Measurements from ENCODE around the gene NRF1. TPM values are rescaled to one million over a fixed set of nuclear protein-coding genes. Genes with fewer than 3 reads are reported as not detected.

NRF1 gene
- total RNA-seq, 1 experiment from 2014 or later: 19.3 TPM

DNA sequence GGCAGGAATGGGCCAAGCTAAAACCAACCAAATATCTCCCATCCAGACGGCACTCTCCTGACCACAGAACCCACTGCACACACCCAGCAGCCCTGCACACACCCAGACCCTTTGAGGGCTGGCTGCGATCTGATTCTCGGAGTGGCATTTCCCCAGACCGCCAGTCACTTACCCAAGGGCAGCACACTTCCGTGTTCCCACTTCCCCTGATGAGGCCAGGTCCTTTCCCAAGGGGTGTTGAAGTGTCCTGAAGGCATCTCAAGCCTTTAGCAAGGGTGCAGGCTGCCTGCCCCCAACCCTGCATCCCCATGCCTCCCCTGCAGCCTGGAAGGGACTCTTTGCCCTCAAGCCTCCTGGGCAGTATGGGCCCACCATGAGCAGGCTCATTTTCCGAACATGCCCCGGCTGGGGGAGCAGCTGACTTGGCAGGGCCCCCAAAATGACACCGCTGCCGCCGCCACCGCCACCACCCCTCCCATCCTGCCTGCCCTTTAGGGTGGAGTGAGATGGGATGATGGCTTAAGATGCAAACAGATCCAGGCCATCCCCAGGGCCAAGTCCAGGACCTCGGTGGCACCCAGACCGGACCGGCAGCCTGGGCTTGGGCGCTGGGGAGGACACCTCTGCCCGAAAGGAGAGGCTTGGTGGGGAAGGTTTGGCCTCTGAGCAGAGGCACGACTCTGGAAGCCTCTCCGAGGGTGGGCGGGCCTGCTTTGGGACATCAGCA lies 159.8 kb downstream of the NRF1 start:
- Histone ChIP-seq H4K91ac (ENCODE audit: insufficient read length, low read depth, low read length) (no peak overlapping the region), H2BK12ac (ENCODE audit: insufficient read length, low read depth, low read length) (no peak overlapping the region), H3K79me2 (ENCODE audit: insufficient read depth, low read length) (no peaks in the 10 kb centered on the region; the same call in 1 of the 2 replicates), H2AK5ac (ENCODE audit: insufficient read length, low read length) (no peak overlapping the region), H3K56ac (ENCODE audit: insufficient read length, low read depth, low read length) (no peak overlapping the region), H3K9ac (ENCODE audit: extremely low read depth, insufficient read length, low read length) (no peak overlapping the region), H3K4me1 (ENCODE audit: insufficient read depth, low read length) (peaks cover 19% of the 10 kb centered on the region; the same call in 1 of the 2 replicates), H3K14ac (ENCODE audit: insufficient read depth, low read length) (no peak overlapping the region), H4K5ac (ENCODE audit: insufficient read length, low read depth, low read length) (no peak overlapping the region), H3K27me3 (ENCODE audit: insufficient read depth, low read length) (peaks cover 3% of the 10 kb centered on the region; the same call in 1 of the 2 replicates), H4K8ac (replicated peaks; ENCODE audit: insufficient read length, low read depth, low read length) (no peak overlapping the region), H3K4me2 (ENCODE audit: insufficient read depth, insufficient read length, low read length) (no peak overlapping the region), H2AFZ (ENCODE audit: low read length) (no peak overlapping the region), H3K9me3 (ENCODE audit: control insufficient read depth, low read depth, low read length) (no peaks in the 10 kb centered on the region), H3K27ac (ENCODE audit: insufficient read length, low read depth, low read length) (no peak overlapping the region), H3K18ac (ENCODE audit: insufficient read length, low read depth, low read length) (no peak overlapping the region), H3T11ph (ENCODE audit: low read length) (no peak overlapping the region), H3K79me1 (ENCODE audit: insufficient read depth, low read depth, low read length, poor library complexity, severe bottlenecking) (no peaks in the 10 kb centered on the region), H3K23ac (ENCODE audit: insufficient read length, low read depth, low read length) (no peak overlapping the region), H2BK20ac (ENCODE audit: low read depth, low read length, poor library complexity, severe bottlenecking) (no peak overlapping the region), H4K20me1 (ENCODE audit: control insufficient read depth, insufficient read depth, insufficient read length) (no peaks in the 10 kb centered on the region), H3K23me2 (ENCODE audit: insufficient read length, low read depth, low read length, poor library complexity, severe bottlenecking) (peaks cover 10% of the 10 kb centered on the region), H2BK5ac (ENCODE audit: insufficient read length, low read length) (no peak overlapping the region), H3K4ac (ENCODE audit: low read depth, low read length) (no peak overlapping the region), H2BK120ac (ENCODE audit: low read depth, low read length, poor library complexity, severe bottlenecking) (no peak overlapping the region), H2BK15ac (ENCODE audit: low read depth, low read length) (no peak overlapping the region)
- Mint-ChIP-seq H3K4me3 (no peak overlapping the region), H3K27ac (peak overlapping the region in 1 of 3 experiments; percentile 35; a peak in 1 of 7 replicates), H3K4me1 (peaks cover 58 to 70% of the 10 kb centered on the region in 2 experiments), H3K9me3 (no peaks in the 10 kb centered on the region), H3K36me3 (ENCODE audit: insufficient read depth in 1 of 3, low read depth in 3 of 3) (peaks cover 0 to 19% (median 9%) of the 10 kb centered on the region in 3 experiments; a peak in 3 of 7 replicates), H3K27me3 (ENCODE audit: low read depth) (peaks cover 34% of the 10 kb centered on the region)
- no peak for DNase-seq
- TF ChIP-seq, protein P1, sequence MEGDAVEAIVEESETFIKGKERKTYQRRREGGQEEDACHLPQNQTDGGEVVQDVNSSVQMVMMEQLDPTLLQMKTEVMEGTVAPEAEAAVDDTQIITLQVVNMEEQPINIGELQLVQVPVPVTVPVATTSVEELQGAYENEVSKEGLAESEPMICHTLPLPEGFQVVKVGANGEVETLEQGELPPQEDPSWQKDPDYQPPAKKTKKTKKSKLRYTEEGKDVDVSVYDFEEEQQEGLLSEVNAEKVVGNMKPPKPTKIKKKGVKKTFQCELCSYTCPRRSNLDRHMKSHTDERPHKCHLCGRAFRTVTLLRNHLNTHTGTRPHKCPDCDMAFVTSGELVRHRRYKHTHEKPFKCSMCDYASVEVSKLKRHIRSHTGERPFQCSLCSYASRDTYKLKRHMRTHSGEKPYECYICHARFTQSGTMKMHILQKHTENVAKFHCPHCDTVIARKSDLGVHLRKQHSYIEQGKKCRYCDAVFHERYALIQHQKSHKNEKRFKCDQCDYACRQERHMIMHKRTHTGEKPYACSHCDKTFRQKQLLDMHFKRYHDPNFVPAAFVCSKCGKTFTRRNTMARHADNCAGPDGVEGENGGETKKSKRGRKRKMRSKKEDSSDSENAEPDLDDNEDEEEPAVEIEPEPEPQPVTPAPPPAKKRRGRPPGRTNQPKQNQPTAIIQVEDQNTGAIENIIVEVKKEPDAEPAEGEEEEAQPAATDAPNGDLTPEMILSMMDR (conservative IDR thresholded peaks at IDR 0.05): no peak
- WGBS (ENCODE audit: extremely low coverage, insufficient read length, low lambda C conversion rate): no CpG with 5 or more reads among the region's 19 CpGs
